Hepatocyte (in vitro differentiated cells): Measurements from ENCODE around the gene ZNF536. TPM values are rescaled to one million over a fixed set of nuclear protein-coding genes. Genes with fewer than 3 reads are reported as not detected.
"Not testable (repeated sequence)": the region's sequence is repeated elsewhere in the genome, so short reads cannot be mapped to it uniquely, and the experiment has no call there.

ENCODE experiments used
- DNase-seq: peaks from one replicate; pipeline ENCODE4 v3.0.0-alpha.2; 2016; ENCODE audit warnings: low spot score
- H2AFZ ChIP-seq: fragments of 200-600 bp; sonication (generic); 2 replicates; pipeline ENCODE4 v1.6.0; 2016; ENCODE audit warnings: antibody characterized with exemption, mild to moderate bottlenecking
- H3K27ac ChIP-seq: fragments of 200-600 bp; sonication (generic); 2 replicates; pipeline ENCODE4 v1.5.1; 2016; ENCODE audit warnings: mild to moderate bottlenecking
- H3K27me3 ChIP-seq: fragments of 200-600 bp; sonication (generic); 2 replicates; pipeline ENCODE4 v1.6.1; 2016
- H3K36me3 ChIP-seq: fragments of 200-600 bp; sonication (generic); replicated peaks from 2 replicates; pipeline ENCODE4 v1.5.1; 2016; ENCODE audit warnings: low read depth; ENCODE audit not compliant: insufficient read depth
- H3K4me1 ChIP-seq: fragments of 200-600 bp; sonication (generic); 2 replicates; pipeline ENCODE4 v1.5.1; 2016; ENCODE audit warnings: mild to moderate bottlenecking, moderate library complexity; ENCODE audit not compliant: insufficient read depth
- H3K4me2 ChIP-seq: fragments of 200-600 bp; sonication (generic); 2 replicates; pipeline ENCODE4 v1.6.0; 2016
- H3K4me3 ChIP-seq: fragments of 200-600 bp; sonication (generic); 2 replicates; pipeline ENCODE4 v1.5.1; 2016; ENCODE audit warnings: mild to moderate bottlenecking
- H3K79me2 ChIP-seq: fragments of 200-600 bp; sonication (generic); 2 replicates; pipeline ENCODE4 v1.6.0; 2017; ENCODE audit warnings: mild to moderate bottlenecking
- H3K9me2 ChIP-seq: fragments of 200-600 bp; sonication (generic); replicated peaks from 2 replicates; pipeline ENCODE4 v1.6.0; 2017; ENCODE audit warnings: mild to moderate bottlenecking; ENCODE audit not compliant: insufficient read depth
- H3K9me3 ChIP-seq: fragments of 200-600 bp; sonication (generic); 2 replicates; pipeline ENCODE4 v1.5.1; 2016; ENCODE audit warnings: low read depth, mild to moderate bottlenecking
- H4K20me1 ChIP-seq: fragments of 200-600 bp; sonication (generic); 2 replicates; pipeline ENCODE4 v1.6.0; 2016; ENCODE audit warnings: mild to moderate bottlenecking; ENCODE audit not compliant: insufficient read depth, poor library complexity, severe bottlenecking
- EZH2 ChIP-seq: fragments of 200-600 bp; sonication (generic); IDR thresholded peaks from 2 replicates; pipeline ENCODE4 v1.6.1; 2016; ENCODE audit warnings: antibody characterized with exemption, mild to moderate bottlenecking, borderline replicate concordance
- EZH2phosphoT487 ChIP-seq: fragments of 200-600 bp; sonication (generic); IDR thresholded peaks from one replicate; pipeline ENCODE4 v1.6.1; 2018; ENCODE audit warnings: antibody characterized with exemption, mild to moderate bottlenecking, low read depth, moderate library complexity; ENCODE audit not compliant: unreplicated experiment, severe bottlenecking
- WGBS: methylation state at CpG from one replicate; pipeline ENCODE4 v1.1.6; 2016; ENCODE audit warnings: low lambda C conversion rate; ENCODE audit errors: missing lambda C conversion rate; 5-methylcytosine and 5-hydroxymethylcytosine counted together
- polyA plus RNA-seq: library from polyadenylated mRNA; unstranded; fragments of >200 nt; fragmentation: Nextera tagmentation; extraction: Ambion mirVana; gene quantifications from 2 replicates; pipeline ENCODE4 v1.2.1, GENCODE V29; 2016
- total RNA-seq: library from RNA; depleted of rRNA; stranded (reverse); fragments of >200 nt; gene quantifications from 2 replicates; pipeline ENCODE4 v1.2.3, GENCODE V29; 2014
- TF ChIP-seq, protein P1 (sequence below): fragments of 200-600 bp; sonication (generic); IDR thresholded peaks from 2 replicates; pipeline ENCODE4 v1.5.1; 2016; ENCODE audit warnings: antibody characterized with exemption, mild to moderate bottlenecking; ENCODE audit not compliant: poor library complexity

ZNF536 gene
- total and polyA plus RNA-seq, 2 experiments from 2014 or later, result 4.1 to 7.5 TPM

- H2AFZ ChIP-seq, result no peak overlapping the region
- no peaks in the 10 kb centered on the region for H4K20me1 ChIP-seq
- H3K9me2 ChIP-seq, result no peaks in the 10 kb centered on the region
- 98% methylated on average over 34 of the region's 37 CpGs for WGBS
- peaks cover 21% of the 10 kb centered on the region for H3K27me3 ChIP-seq
- no peak overlapping the region for H3K4me2 ChIP-seq
- no peaks in the 10 kb centered on the region for H3K36me3 ChIP-seq
- H3K27ac ChIP-seq, result no peak overlapping the region
- H3K4me1 ChIP-seq, result peaks cover 4% of the 10 kb centered on the region
- no peaks in the 10 kb centered on the region for H3K79me2 ChIP-seq
- TF ChIP-seq, protein P1, sequence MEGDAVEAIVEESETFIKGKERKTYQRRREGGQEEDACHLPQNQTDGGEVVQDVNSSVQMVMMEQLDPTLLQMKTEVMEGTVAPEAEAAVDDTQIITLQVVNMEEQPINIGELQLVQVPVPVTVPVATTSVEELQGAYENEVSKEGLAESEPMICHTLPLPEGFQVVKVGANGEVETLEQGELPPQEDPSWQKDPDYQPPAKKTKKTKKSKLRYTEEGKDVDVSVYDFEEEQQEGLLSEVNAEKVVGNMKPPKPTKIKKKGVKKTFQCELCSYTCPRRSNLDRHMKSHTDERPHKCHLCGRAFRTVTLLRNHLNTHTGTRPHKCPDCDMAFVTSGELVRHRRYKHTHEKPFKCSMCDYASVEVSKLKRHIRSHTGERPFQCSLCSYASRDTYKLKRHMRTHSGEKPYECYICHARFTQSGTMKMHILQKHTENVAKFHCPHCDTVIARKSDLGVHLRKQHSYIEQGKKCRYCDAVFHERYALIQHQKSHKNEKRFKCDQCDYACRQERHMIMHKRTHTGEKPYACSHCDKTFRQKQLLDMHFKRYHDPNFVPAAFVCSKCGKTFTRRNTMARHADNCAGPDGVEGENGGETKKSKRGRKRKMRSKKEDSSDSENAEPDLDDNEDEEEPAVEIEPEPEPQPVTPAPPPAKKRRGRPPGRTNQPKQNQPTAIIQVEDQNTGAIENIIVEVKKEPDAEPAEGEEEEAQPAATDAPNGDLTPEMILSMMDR, result no peak
- TF ChIP-seq EZH2phosphoT487 (no peak), EZH2 (no peak)
- DNase-seq, result no peak
- no peaks in the 10 kb centered on the region for H3K9me3 ChIP-seq
- no peak overlapping the region for H3K4me3 ChIP-seq
These were observed 72.1 kb downstream of the ZNF536 start for GRCh38 chr19:30444253-30444671.

GRCh38 chr19:30444686-30445232, 72.6 kb downstream of the ZNF536 start:
- Histone ChIP-seq H3K79me2 (no peaks in the 10 kb centered on the region), H3K9me2 (no peaks in the 10 kb centered on the region), H3K4me2 (no peak overlapping the region), H3K9me3 (no peaks in the 10 kb centered on the region), H3K4me3 (no peak overlapping the region), H3K36me3 (no peaks in the 10 kb centered on the region), H2AFZ (no peak overlapping the region), H3K27ac (no peak overlapping the region), H4K20me1 (no peaks in the 10 kb centered on the region), H3K27me3 (peaks cover 21% of the 10 kb centered on the region), H3K4me1 (peaks cover 4% of the 10 kb centered on the region)
- DNase-seq, result no peak
- no peak for TF ChIP-seq EZH2phosphoT487
- TF ChIP-seq, protein P1, result no peak
- no peak for TF ChIP-seq EZH2
- 98% methylated on average over 29 of the region's 29 CpGs for WGBS

GRCh38 chr19:30445385-30445784, 73.2 kb downstream of the ZNF536 start:
- H3K4me1 ChIP-seq, result peaks cover 4% of the 10 kb centered on the region
- no peak overlapping the region for H3K27ac ChIP-seq
- DNase-seq, result no peak
- H3K79me2 ChIP-seq, result no peaks in the 10 kb centered on the region
- H3K9me2 ChIP-seq, result no peaks in the 10 kb centered on the region
- no peaks in the 10 kb centered on the region for H3K9me3 ChIP-seq
- no peaks in the 10 kb centered on the region for H4K20me1 ChIP-seq
- H3K36me3 ChIP-seq, result no peaks in the 10 kb centered on the region
- H3K4me3 ChIP-seq, result no peak overlapping the region
- WGBS, result 96% methylated on average over 29 of the region's 29 CpGs
- no peak overlapping the region for H3K4me2 ChIP-seq
- TF ChIP-seq EZH2phosphoT487, result no peak
- no peak overlapping the region for H2AFZ ChIP-seq
- peaks cover 21% of the 10 kb centered on the region for H3K27me3 ChIP-seq

- H2AFZ ChIP-seq, H4K20me1 ChIP-seq, H3K4me1 ChIP-seq, DNase-seq, H3K36me3 ChIP-seq, H3K9me2 ChIP-seq, H3K79me2 ChIP-seq, H3K4me2 ChIP-seq, H3K4me3 ChIP-seq, H3K9me3 ChIP-seq, H3K27ac ChIP-seq: not testable (repeated sequence)
- 92% methylated on average over 9 of the region's 9 CpGs for WGBS
- peaks cover 21% of the 10 kb centered on the region for H3K27me3 ChIP-seq
These were observed 73.9 kb downstream of the ZNF536 start for GRCh38 chr19:30446120-30446519.
